Fibroblast of lung (primary cell): ENCODE results near the gene TIMM29. TPM values are rescaled to one million over a fixed set of nuclear protein-coding genes. Genes with fewer than 3 reads are reported as not detected.
A peak's percentile ranks its signal among the peaks of the same experiment; 100 is the strongest.
"Not testable (repeated sequence)": the region's sequence is repeated elsewhere in the genome, so short reads cannot be mapped to it uniquely, and the experiment has no call there.

Experiments used
- DNase-seq, 2 donors: peaks; one replicate each; pipeline versions ENCODE4 v3.0.0 to v3.0.0-alpha.2; 2010; ENCODE audit warnings: low read depth in 2 of 2
- H2AFZ ChIP-seq: 2 replicates; pipeline ENCODE4 v1.5.1; 2012; ENCODE audit warnings: low read length, control low read depth, inconsistent platforms
- H3K27ac ChIP-seq: 2 replicates; pipeline ENCODE4 v1.5.1; 2011; ENCODE audit warnings: low read length, control low read depth; ENCODE audit not compliant: insufficient read depth
- H3K27me3 ChIP-seq: 2 replicates; pipeline ENCODE4 v1.5.1; 2011; ENCODE audit warnings: mild to moderate bottlenecking, low read length; ENCODE audit not compliant: control insufficient read depth, insufficient read depth
- H3K36me3 ChIP-seq: 2 replicates; pipeline ENCODE4 v1.5.1; 2011; ENCODE audit warnings: low read length; ENCODE audit not compliant: control insufficient read depth, insufficient read depth
- H3K4me1 ChIP-seq: 2 replicates; pipeline ENCODE4 v1.5.1; 2011; ENCODE audit warnings: low read length; ENCODE audit not compliant: control insufficient read depth, insufficient read depth; ENCODE audit errors: extremely low read depth
- H3K4me2 ChIP-seq: 2 replicates; pipeline ENCODE4 v1.5.1; 2011; ENCODE audit warnings: low read length, control low read depth; ENCODE audit not compliant: insufficient read depth; ENCODE audit errors: extremely low read depth
- H3K4me3 ChIP-seq, 4 experiments: fragments of 200-600 bp in 1 of 4; sonication (generic) in 1 of 4; replicated peaks in 1 of 4; 2 replicates each; pipeline ENCODE4 v1.5.1; 2011 to 2016; ENCODE audit warnings: low read length in 4 of 4, low read depth in 3 of 4, mild to moderate bottlenecking in 3 of 4, control low read depth in 2 of 4, inconsistent platforms in 1 of 4, mixed read lengths in 1 of 4; ENCODE audit not compliant: insufficient read depth in 1 of 4; ENCODE audit errors: control extremely low read depth in 1 of 4
- H3K79me2 ChIP-seq: 2 replicates; pipeline ENCODE4 v1.5.1; 2012; ENCODE audit warnings: mild to moderate bottlenecking, low read length, inconsistent platforms; ENCODE audit not compliant: control insufficient read depth, insufficient read depth
- H3K9ac ChIP-seq: 2 replicates; pipeline ENCODE4 v1.5.1; 2011; ENCODE audit warnings: mild to moderate bottlenecking, low read length, control low read depth; ENCODE audit not compliant: insufficient read depth
- H3K9me3 ChIP-seq: 2 replicates; pipeline ENCODE4 v1.5.1; 2012; ENCODE audit warnings: low read depth, low read length; ENCODE audit not compliant: control insufficient read depth, insufficient read depth
- H4K20me1 ChIP-seq: 2 replicates; pipeline ENCODE4 v1.5.1; 2011; ENCODE audit warnings: low read length; ENCODE audit not compliant: control insufficient read depth, insufficient read depth; ENCODE audit errors: extremely low read depth
- CTCF ChIP-seq, 2 donors: IDR thresholded peaks in 1 of 2; conservative IDR thresholded peaks in 1 of 2; 1 replicate in 1 of 2; 2 replicates in 1 of 2; pipeline ENCODE4 v1.5.1; 2011 to 2012; ENCODE audit warnings: low read length in 2 of 2, control low read depth in 1 of 2, inconsistent platforms in 1 of 2, low read depth in 1 of 2, mild to moderate bottlenecking in 1 of 2
- EZH2 ChIP-seq: IDR thresholded peaks from 2 replicates; pipeline ENCODE4 v1.5.1; 2012; ENCODE audit warnings: low read length, control low read depth, mild to moderate bottlenecking; ENCODE audit errors: missing control alignments
- polyA plus RNA-seq, 2 donors: library from polyadenylated mRNA; depleted of rRNA in 1 of 2; stranded (reverse) in 1 of 2; unstranded in 1 of 2; fragments of >200 nt; gene quantifications; 2 replicates each; pipeline ENCODE4 v1.2.1, GENCODE V29; 2011 to 2012; ENCODE audit warnings: missing spikeins in 1 of 2
- total RNA-seq: library from RNA; depleted of rRNA; stranded (reverse); fragments of >200 nt; gene quantifications from 2 replicates; pipeline ENCODE4 v1.2.1, GENCODE V29; 2014

Gene TIMM29
- total and polyA plus RNA-seq, 2 donors (not counting 1 experiment from before 2014, with no cell fraction given): 7.0 to 29.2 TPM

DNA sequence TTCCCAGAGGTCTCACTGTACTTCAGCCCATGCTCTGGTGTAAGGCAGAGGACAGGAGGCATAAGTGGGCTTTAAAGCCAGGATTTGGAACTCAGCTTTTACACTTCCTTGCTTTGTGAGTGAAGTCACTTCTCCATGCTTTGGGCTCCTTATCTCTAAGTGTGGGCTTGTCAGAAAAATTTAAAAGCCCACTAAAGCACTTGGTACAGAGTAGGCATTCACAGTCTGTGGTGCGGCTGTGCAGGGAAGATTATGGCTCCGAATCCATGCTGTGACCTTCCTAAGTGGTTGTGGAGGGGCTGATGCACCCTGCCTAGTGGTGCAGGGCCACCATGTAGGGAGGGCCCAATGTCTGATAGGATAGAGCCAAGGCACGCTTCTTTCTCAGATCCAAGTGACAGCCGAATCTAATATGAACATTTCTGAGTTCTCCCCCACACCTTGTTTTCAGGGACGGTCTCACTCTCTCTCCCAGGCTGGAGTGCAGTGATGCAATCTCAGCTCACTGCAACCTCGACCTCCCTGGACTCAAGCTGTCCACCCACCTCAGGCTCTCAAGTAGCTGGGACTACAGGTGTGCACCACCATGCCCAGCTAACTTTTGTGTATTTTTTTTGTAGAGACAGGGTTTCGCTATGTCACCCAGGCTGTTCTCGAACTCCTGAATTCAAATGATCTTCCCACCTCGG lies 6.9 kb downstream of the TIMM29 start:
- no peak overlapping the region for H2AFZ ChIP-seq
- H3K9ac ChIP-seq: no peak overlapping the region
- H3K27me3 ChIP-seq: no peaks in the 10 kb centered on the region
- H3K9me3 ChIP-seq: no peaks in the 10 kb centered on the region
- no peak overlapping the region for H3K27ac ChIP-seq
- H3K36me3 ChIP-seq: no peaks in the 10 kb centered on the region
- H3K79me2 ChIP-seq: peaks cover 7% of the 10 kb centered on the region
- DNase-seq: no peak
- no peak overlapping the region for H3K4me3 ChIP-seq
- no peak overlapping the region for H3K4me2 ChIP-seq
- TF ChIP-seq CTCF (conservative IDR thresholded peaks at IDR 0.05 in 1 of 2, IDR thresholded peaks at IDR 0.05 in 1 of 2; ENCODE audit: low read depth in 1 of 2, low read length in 2 of 2): no peak
- no peak for TF ChIP-seq EZH2
- no peaks in the 10 kb centered on the region for H3K4me1 ChIP-seq
- no peaks in the 10 kb centered on the region for H4K20me1 ChIP-seq

GRCh38 chr19:10936661-10937084 lies 8.1 kb downstream of the TIMM29 start:
- peak overlapping the region in 1 of 4 experiments; percentile 3 for H3K4me3 ChIP-seq

DNA sequence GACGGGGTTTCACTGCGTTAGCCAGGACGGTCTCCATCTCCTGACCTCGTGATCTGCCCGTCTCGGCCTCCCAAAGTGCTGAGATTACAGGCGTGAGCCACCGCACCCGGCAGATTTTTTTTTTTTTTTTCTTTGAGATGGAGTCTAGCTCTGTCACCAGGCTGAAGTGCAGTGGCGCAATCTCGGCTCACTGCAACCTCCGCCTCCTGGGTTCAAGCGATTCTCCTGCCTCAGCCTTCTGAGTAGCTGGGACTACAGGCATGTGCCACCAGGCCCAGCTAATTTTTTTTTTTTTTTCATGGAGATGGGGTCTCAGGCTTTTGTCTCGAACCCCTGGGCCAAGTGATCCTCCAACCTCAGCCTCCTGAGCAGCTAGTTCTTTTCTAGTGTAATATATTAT lies 13.0 kb downstream of the TIMM29 start:
- H3K79me2 ChIP-seq, DNase-seq, H3K9me3 ChIP-seq, H3K4me3 ChIP-seq, H3K36me3 ChIP-seq, H3K4me1 ChIP-seq, H3K9ac ChIP-seq, H3K4me2 ChIP-seq, H2AFZ ChIP-seq, H4K20me1 ChIP-seq, H3K27ac ChIP-seq, H3K27me3 ChIP-seq: not testable (repeated sequence)

More at GRCh38 chr19:10936661-10937084, 8.1 kb downstream of the TIMM29 start:
- Histone ChIP-seq H2AFZ (peak overlapping the region; percentile 77), H3K9ac (no peak overlapping the region), H3K9me3 (no peaks in the 10 kb centered on the region), H3K27me3 (no peaks in the 10 kb centered on the region), H4K20me1 (no peaks in the 10 kb centered on the region), H3K79me2 (peaks cover 4% of the 10 kb centered on the region), H3K27ac (no peak overlapping the region), H3K36me3 (no peaks in the 10 kb centered on the region), H3K4me2 (peak overlapping the region; percentile 72), H3K4me1 (no peaks in the 10 kb centered on the region)
- TF ChIP-seq CTCF (conservative IDR thresholded peaks at IDR 0.05 in 1 of 2, IDR thresholded peaks at IDR 0.05 in 1 of 2; ENCODE audit: low read depth in 1 of 2, low read length in 2 of 2) (peak; percentile 56 to 65), EZH2 (no peak)
- DNase-seq: peak; percentile 75 to 85

GRCh38 chr19:10943412-10943811 lies 14.8 kb downstream of the TIMM29 start:
- not testable (repeated sequence) for H4K20me1 ChIP-seq, H2AFZ ChIP-seq, H3K36me3 ChIP-seq, H3K4me1 ChIP-seq, H3K27ac ChIP-seq, DNase-seq, H3K4me2 ChIP-seq, H3K79me2 ChIP-seq, H3K9ac ChIP-seq, H3K9me3 ChIP-seq, H3K27me3 ChIP-seq, H3K4me3 ChIP-seq
